ENCODE data around the gene RIMBP2. TPM values are rescaled to one million over a fixed set of nuclear protein-coding genes. Genes with fewer than 3 reads are reported as not detected.

RIMBP2 gene
- total RNA-seq, 2 donors from 2014 or later, result 0.14 TPM; not detected in 1

DNA sequence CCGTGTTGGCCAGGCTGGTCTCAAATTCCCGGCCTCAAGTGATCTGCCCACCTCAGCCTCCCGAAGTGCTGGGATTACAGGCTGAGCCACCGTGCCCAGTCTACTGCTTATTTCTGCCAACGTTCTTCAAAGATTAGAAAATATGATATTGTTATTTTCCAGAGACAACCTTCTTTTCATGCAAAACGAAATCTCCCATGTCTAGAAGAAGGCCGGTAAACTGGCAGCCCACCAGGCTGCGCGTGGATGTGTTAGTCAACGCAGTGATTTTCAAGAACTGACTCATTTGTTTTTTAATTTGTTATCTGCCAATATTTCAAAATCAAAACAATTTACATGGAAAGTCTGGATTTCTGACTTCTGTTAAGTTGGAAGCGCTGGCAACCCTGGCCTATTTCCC is 169.6 kb downstream of the RIMBP2 start:
- Mint-ChIP-seq H3K9me3 (peaks cover 8% of the 10 kb centered on the region in 2 donors), H3K27ac (no peak overlapping the region), H3K4me1 (ENCODE audit: low read depth) (no peaks in the 10 kb centered on the region), H3K27me3 (ENCODE audit: low read depth) (no peaks in the 10 kb centered on the region), H3K36me3 (ENCODE audit: insufficient read depth in 2 of 2) (peaks cover 2% of the 10 kb centered on the region in 2 donors), H3K4me3 (no peak overlapping the region)
- ATAC-seq (replicated peaks in 1 of 2) (no peak), DNase-seq (no peak)

DNA sequence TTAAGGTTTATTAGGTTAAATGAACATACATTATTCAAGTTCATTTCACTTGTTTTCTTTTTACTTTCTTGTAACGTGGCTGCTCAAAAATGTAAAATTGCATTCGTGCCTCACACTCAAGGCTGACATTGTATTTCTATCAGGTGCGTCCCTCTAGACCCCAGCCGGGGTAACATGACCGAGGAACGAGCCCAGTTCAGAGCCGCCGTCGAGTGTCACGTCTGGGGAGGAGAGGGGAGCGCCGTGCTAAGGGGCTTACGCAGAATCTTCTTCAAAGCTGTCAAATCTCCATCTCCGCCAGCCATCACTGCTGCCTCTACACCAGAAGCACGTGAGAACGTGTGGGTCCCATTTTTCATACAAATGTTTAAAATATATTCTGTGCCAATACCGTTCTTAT is 170.6 kb downstream of the RIMBP2 start:
- Mint-ChIP-seq H3K9me3 (peaks cover 8 to 14% of the 10 kb centered on the region in 2 donors), H3K27me3 (ENCODE audit: low read depth) (no peaks in the 10 kb centered on the region), H3K36me3 (ENCODE audit: insufficient read depth in 2 of 2) (no peaks in the 10 kb centered on the region), H3K4me1 (ENCODE audit: low read depth) (no peaks in the 10 kb centered on the region), H3K4me3 (no peak overlapping the region), H3K27ac (no peak overlapping the region)
- no peak for DNase-seq
- no peak for ATAC-seq (replicated peaks in 1 of 2)

DNA sequence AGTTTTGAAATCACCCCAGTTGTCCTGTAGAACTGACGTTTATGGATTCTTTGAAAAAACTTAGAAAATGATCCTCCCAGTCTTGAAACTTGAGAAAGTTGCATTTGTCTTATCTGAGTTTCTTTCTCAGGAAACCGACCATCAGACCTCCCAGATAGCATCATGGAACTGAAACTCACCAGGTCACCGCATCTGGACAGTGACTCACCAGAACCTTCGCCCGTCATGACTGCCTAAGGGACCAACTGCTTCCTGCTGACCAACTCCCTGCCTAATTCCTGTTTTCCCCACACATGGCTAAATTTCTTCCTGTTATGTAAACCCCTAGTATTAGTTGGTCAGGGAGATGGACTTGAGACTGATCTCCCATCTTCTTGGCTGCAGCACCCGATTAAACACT is 175.7 kb downstream of the RIMBP2 start:
- no peak for DNase-seq
- Mint-ChIP-seq H3K9me3 (peaks cover 14 to 15% of the 10 kb centered on the region in 2 donors), H3K4me1 (ENCODE audit: low read depth) (no peaks in the 10 kb centered on the region), H3K36me3 (ENCODE audit: insufficient read depth in 2 of 2) (peaks cover 0 to 2% of the 10 kb centered on the region in 2 donors), H3K4me3 (no peak overlapping the region), H3K27ac (no peak overlapping the region), H3K27me3 (ENCODE audit: low read depth) (no peaks in the 10 kb centered on the region)
- ATAC-seq (replicated peaks in 1 of 2), result no peak

DNA sequence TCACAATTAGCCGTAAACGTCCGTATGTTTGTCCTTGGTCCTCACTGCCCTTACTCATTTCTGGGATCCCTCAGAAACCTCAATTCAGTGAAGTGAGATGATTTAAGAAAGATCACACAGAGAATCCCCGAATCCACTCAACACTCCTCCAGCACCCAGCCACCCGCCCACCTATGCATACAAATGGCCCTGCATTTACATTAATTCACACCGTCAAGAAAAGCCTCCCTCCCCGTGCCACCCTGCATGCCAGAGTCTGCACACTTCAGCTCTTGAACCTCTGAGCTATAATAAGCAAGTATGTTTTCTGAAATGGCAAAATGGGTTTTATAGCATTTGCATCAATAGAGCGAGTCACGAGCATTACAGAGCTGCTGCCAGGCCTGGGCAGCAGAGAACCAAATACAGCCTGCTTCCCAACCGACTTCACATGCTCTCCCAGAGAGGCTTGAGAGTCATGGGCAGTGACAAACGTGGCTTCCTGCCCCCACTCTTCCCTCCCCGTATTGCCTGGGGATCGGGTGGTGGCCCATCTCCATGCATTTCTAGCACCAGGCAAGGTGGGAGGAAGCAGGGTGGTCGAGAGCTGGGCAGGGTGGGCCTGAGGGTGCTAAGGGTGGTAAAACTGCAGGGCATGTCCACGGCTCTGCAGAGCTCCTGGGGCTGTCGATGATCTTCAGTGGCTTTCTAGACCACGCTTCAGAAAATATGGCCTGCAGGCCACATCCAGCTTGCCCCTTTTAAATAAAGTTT is 177.6 kb downstream of the RIMBP2 start:
- no peak for ATAC-seq (replicated peaks in 1 of 2)
- Mint-ChIP-seq H3K4me3 (no peak overlapping the region), H3K36me3 (ENCODE audit: insufficient read depth in 2 of 2) (peaks cover 0 to 2% of the 10 kb centered on the region in 2 donors), H3K27me3 (ENCODE audit: low read depth) (no peaks in the 10 kb centered on the region), H3K4me1 (ENCODE audit: low read depth) (no peaks in the 10 kb centered on the region), H3K27ac (no peak overlapping the region), H3K9me3 (peaks cover 14 to 15% of the 10 kb centered on the region in 2 donors)
- no peak for DNase-seq

DNA sequence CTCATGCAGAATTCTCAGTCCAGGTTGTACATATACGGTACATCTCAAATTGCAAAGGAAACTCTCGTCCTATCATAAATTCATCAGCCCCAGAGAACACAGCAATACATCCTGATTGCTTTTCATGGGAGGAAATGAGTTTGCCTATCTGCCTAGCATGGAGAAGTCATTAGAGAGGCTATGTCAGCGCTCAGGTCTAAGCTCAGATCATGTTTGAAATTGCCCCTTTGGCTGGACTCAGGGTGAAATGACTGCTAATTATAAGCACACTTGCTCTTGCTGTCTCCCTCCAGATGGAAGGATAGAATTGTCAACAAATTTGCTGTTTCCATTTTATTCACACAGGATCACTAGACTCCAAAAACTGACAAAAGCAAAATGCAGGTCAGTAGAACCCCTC is 178.4 kb downstream of the RIMBP2 start:
- H3K27me3 Mint-ChIP-seq (ENCODE audit: low read depth), result no peaks in the 10 kb centered on the region
- peaks cover 0 to 2% of the 10 kb centered on the region in 2 donors for H3K36me3 Mint-ChIP-seq (ENCODE audit: insufficient read depth in 2 of 2)
- DNase-seq (no peak), ATAC-seq (replicated peaks in 1 of 2) (no peak)
- no peak overlapping the region for H3K4me3 Mint-ChIP-seq
- no peak overlapping the region for H3K27ac Mint-ChIP-seq
- no peaks in the 10 kb centered on the region for H3K4me1 Mint-ChIP-seq (ENCODE audit: low read depth)
- peaks cover 14 to 16% of the 10 kb centered on the region in 2 donors for H3K9me3 Mint-ChIP-seq

DNA sequence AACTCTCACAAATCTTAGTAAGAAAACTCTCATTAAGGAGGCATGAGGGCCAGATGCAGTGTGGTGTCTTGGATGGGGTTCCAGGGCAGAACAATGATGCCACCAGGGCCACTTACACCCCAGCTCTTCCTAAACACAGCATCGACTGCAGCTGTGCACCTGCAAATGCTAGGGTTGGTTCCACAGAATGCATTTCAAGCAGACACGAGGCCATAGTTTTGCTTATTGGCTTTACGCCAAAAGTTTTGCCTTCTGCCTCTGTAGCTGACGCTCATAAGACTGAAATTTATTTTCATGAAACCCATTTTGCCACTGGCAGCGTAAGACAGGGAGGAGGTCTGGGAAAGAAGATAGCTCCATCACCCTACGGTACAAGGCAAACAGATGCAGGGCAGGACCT is 179.0 kb downstream of the RIMBP2 start:
- no peak for DNase-seq
- no peak overlapping the region for H3K4me3 Mint-ChIP-seq
- no peaks in the 10 kb centered on the region for H3K27me3 Mint-ChIP-seq (ENCODE audit: low read depth)
- peaks cover 0 to 2% of the 10 kb centered on the region in 2 donors for H3K36me3 Mint-ChIP-seq (ENCODE audit: insufficient read depth in 2 of 2)
- no peak overlapping the region for H3K27ac Mint-ChIP-seq
- ATAC-seq (replicated peaks in 1 of 2), result no peak
- H3K4me1 Mint-ChIP-seq (ENCODE audit: low read depth), result no peaks in the 10 kb centered on the region
- H3K9me3 Mint-ChIP-seq, result peaks cover 14 to 17% of the 10 kb centered on the region in 2 donors

DNA sequence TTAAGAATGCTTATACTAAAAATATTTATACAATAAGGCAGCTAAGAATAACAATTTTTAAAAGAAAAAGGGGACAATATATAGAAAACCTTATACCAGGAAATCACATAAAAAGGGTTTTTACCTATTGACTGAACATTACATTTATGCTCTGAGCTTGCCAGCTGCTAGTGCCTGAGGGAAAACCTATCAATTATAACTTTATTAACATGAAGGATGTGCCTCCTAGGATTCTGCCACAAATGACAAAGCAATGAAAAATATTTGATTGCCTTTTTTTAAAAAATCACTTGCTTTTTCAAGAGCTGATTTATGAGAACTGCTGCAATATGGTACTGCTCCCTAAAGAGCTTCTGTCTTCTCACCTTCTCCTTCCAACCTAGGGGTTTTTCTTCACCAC is 185.7 kb downstream of the RIMBP2 start:
- H3K9me3 Mint-ChIP-seq, result peaks cover 3% of the 10 kb centered on the region in 2 donors
- DNase-seq (no peak), ATAC-seq (replicated peaks in 1 of 2) (no peak)
- no peaks in the 10 kb centered on the region for H3K36me3 Mint-ChIP-seq (ENCODE audit: insufficient read depth in 2 of 2)
- no peak overlapping the region for H3K27ac Mint-ChIP-seq
- H3K4me3 Mint-ChIP-seq, result no peak overlapping the region
- H3K27me3 Mint-ChIP-seq (ENCODE audit: low read depth), result no peaks in the 10 kb centered on the region
- no peaks in the 10 kb centered on the region for H3K4me1 Mint-ChIP-seq (ENCODE audit: low read depth)

DNA sequence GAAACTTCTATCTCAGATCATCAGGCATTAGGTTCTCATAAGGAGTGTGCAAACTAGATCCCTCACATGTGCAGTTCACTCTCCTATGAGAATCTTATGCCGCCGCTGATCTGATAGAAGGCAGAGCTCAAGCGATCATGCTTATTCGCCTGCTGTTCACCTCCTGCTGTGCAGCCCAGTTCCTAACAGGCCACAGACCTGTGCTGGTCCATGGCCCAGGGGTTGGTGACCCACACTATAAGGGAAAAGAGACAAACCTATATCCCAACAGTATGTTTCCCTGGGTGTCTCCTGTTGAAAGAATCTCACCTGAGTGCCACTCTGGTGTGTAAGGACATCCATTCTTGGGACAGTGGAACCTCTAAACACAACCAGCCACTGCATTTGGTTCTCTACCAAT is 186.3 kb downstream of the RIMBP2 start:
- Mint-ChIP-seq H3K36me3 (ENCODE audit: insufficient read depth in 2 of 2) (no peaks in the 10 kb centered on the region), H3K4me1 (ENCODE audit: low read depth) (no peaks in the 10 kb centered on the region), H3K27ac (no peak overlapping the region), H3K9me3 (peaks cover 3% of the 10 kb centered on the region in 2 donors), H3K4me3 (no peak overlapping the region), H3K27me3 (ENCODE audit: low read depth) (peaks cover 2% of the 10 kb centered on the region)
- DNase-seq (no peak), ATAC-seq (replicated peaks in 1 of 2) (no peak)

DNA sequence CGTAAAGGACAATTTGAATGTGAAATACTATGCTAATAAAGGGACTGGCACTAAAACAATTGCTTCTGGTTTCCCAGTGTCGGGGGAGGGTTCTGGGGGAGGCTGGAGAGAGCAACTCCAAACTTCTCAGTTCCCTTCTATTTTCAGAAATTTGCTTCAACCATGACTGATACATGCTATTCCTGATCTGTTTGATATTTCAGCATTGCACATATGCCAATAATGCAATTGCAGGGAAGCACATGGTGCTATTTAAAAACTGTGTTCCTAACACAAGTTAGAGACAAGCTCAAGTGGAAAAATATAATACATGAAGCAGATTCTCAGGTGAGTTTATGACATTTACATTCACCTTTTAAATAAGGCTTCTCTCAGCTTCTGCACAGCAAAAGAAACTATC is 188.9 kb downstream of the RIMBP2 start:
- Mint-ChIP-seq H3K27me3 (ENCODE audit: low read depth) (peaks cover 8% of the 10 kb centered on the region), H3K4me1 (ENCODE audit: low read depth) (no peaks in the 10 kb centered on the region), H3K27ac (no peak overlapping the region), H3K36me3 (ENCODE audit: insufficient read depth in 2 of 2) (no peaks in the 10 kb centered on the region), H3K4me3 (no peak overlapping the region), H3K9me3 (peaks cover 0 to 4% of the 10 kb centered on the region in 2 donors)
- ATAC-seq (replicated peaks in 1 of 2) (no peak), DNase-seq (no peak)

DNA sequence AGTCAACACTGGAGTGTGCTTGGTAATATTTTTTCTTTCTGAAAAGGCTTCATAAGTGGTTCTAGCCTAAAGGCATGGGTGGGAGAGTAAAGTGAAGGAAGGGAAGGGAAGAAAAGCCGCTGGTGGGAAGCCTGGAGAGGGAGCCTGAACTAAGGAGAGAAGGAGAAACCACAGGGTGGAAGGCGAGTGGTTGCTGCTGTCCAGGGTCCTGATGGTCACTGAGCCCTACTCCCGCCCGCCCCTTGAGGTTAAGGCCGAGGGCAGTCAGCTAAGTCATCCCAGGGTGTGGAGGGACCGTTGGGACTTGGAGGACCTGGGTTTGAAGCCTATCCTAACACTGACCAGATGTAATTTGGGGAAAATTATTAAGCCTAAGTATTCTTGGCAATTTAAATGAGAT is 189.3 kb downstream of the RIMBP2 start:
- Mint-ChIP-seq H3K27ac (no peak overlapping the region), H3K9me3 (peaks cover 0 to 4% of the 10 kb centered on the region in 2 donors), H3K27me3 (ENCODE audit: low read depth) (peaks cover 11% of the 10 kb centered on the region)

DNA sequence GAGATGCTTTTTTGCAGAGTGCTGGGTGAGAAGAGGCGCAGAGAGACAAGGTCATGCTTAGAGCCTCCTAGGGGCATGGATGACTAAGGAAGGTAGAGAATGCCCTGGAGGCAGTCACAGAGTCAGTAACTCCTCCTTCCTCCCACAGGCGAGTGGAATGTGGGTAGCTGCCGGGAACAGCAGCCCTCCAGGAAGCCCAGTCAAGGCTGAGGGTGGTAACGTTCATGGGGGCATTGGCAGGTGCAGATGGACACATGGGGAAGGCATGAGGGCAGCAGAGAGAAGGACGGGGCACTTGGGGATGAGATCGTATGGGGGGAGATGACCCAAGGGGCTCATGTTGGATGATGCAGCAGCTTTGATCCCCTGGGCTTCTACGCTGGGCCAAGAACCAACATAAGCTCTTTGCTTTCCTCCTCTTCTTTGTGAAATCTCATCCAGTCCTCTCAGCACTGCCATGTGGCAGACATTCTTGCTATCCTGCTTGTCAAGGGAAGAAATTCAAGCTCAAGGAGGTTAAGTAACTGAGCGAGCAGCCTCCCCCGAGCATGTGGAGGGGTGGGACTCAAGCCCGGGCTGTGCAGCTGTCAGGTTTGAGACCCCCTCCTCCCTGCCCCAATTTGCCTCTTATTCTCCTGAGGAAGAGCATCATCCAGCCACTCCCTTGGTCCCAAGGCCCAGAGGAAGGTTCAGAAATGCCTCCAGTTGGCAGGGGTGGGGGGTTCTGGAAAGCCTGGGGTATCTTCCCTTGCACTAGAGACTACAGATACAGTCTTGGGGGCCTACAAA is 190.5 kb downstream of the RIMBP2 start:
- no peak overlapping the region for H3K4me3 Mint-ChIP-seq
- no peak for ATAC-seq (replicated peaks in 1 of 2)
- no peaks in the 10 kb centered on the region for H3K4me1 Mint-ChIP-seq (ENCODE audit: low read depth)
- no peak overlapping the region for H3K27ac Mint-ChIP-seq
- H3K27me3 Mint-ChIP-seq (ENCODE audit: low read depth), result peaks cover 15% of the 10 kb centered on the region
- no peak for DNase-seq
- no peaks in the 10 kb centered on the region for H3K36me3 Mint-ChIP-seq (ENCODE audit: insufficient read depth in 2 of 2)
- H3K9me3 Mint-ChIP-seq, result peaks cover 0 to 4% of the 10 kb centered on the region in 2 donors

More for the DNA sequence above, 189.3 kb downstream of the RIMBP2 start:
- no peak for ATAC-seq (replicated peaks in 1 of 2)
- Mint-ChIP-seq H3K4me1 (ENCODE audit: low read depth) (no peaks in the 10 kb centered on the region), H3K4me3 (no peak overlapping the region), H3K36me3 (ENCODE audit: insufficient read depth in 2 of 2) (no peaks in the 10 kb centered on the region)
- no peak for DNase-seq

DNA sequence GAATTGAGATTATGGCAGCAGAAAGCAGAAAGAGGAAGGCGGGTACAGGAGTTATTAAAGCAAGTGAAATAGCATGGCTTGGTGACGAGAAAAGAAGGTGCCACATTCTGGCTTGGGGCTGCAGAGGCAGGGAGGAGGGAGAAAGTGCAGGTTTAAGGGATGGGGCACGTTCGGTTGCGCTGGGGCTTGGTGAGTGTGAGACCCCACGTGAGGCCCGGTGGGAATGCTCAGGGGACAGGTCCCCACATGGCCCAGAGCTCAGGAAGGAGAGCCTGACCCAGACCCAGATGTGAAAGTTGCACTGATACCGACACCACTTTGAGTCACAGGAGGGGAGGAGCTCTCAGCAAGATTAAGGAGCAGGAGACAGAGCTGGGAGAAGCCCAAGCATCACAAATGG is 191.3 kb downstream of the RIMBP2 start:
- no peaks in the 10 kb centered on the region for H3K36me3 Mint-ChIP-seq (ENCODE audit: insufficient read depth in 2 of 2)
- H3K4me1 Mint-ChIP-seq (ENCODE audit: low read depth), result no peaks in the 10 kb centered on the region
- no peak overlapping the region for H3K4me3 Mint-ChIP-seq
- DNase-seq, result no peak
- H3K27ac Mint-ChIP-seq, result no peak overlapping the region
- H3K9me3 Mint-ChIP-seq, result peaks cover 0 to 4% of the 10 kb centered on the region in 2 donors
- H3K27me3 Mint-ChIP-seq (ENCODE audit: low read depth), result peaks cover 15% of the 10 kb centered on the region
- ATAC-seq (replicated peaks in 1 of 2), result no peak

DNA sequence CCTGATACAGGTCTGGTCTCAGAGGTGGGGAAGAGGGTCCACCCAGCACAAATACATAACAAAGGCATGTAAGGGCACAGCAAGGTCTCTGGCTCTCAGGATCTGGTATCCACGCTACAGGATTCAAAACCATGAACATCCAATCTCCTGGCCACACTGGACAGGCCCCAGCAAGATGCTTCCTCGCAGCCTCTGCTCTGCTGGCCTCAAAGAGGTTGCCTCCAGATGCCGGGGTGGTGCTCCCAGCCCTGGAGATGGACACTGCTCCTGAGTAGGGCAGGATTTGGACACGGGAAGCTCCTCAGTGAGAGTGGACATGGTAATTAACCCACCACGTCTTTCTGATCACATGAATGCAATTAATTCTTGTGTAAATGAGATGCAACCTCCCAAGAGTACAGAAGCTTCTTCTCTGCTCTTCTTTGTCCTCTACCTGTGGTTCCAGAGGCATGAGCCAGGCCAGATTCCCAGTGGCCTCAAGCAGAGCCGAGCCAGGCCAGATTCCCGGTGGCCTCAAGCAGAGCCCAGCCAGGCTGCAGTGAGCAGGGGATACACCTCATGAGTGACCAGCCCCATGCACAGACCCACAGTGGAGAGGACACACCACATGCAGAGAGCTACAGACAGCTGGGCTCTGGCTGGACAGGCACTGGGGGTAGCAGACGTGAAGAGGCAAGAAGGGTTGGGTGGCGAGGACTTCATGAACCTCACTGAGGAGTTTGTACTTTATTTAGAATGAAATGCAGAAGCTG is 192.1 kb downstream of the RIMBP2 start:
- Mint-ChIP-seq H3K27me3 (ENCODE audit: low read depth) (peaks cover 15% of the 10 kb centered on the region), H3K4me3 (no peak overlapping the region), H3K36me3 (ENCODE audit: insufficient read depth in 2 of 2) (no peaks in the 10 kb centered on the region), H3K9me3 (peaks cover 0 to 4% of the 10 kb centered on the region in 2 donors), H3K27ac (no peak overlapping the region), H3K4me1 (ENCODE audit: low read depth) (no peaks in the 10 kb centered on the region)
- DNase-seq (no peak), ATAC-seq (replicated peaks in 1 of 2) (no peak)

Measured in activated T-cell treated with anti-CD3 and anti-CD28 coated beads, Interleukin-2, amount 50 U/mL, for 72 hours (primary cell).